DOHH2 (cell line): ENCODE results near the gene NHLH1.

Experiments
- EZH2phosphoT487 ChIP-seq: fragments of 200-600 bp; sonication (generic); IDR thresholded peaks from 2 replicates; pipeline ENCODE4 v1.6.1; 2017; ENCODE audit warnings: borderline replicate concordance, mild to moderate bottlenecking, antibody characterized with exemption, low read length, moderate library complexity, mixed read lengths
- TF ChIP-seq, protein P1 (sequence below): fragments of 200-600 bp; sonication (generic); IDR thresholded peaks from one replicate; pipeline ENCODE4 v1.5.1; 2014; ENCODE audit warnings: antibody characterized with exemption, mild to moderate bottlenecking, low read depth, low read length; ENCODE audit not compliant: poor library complexity, severe bottlenecking

DNA sequence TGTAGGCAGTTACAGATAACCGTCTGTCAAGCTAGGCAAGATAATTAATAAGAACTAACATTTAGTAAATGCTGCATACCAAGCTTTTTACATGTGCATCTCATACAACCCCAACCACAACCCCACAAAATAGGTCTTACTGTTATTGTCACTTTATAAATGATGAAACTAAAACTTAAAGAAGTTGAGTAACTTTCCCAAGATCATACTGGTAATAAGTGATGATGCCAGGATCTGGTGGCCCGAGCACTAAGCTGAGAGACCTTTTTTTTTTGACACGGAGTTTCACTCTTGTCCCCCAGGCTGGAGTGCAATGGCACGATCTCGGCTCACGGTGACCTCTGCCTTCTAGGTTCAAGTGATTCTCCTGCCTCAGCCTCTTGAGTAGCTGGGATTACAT lies 21.9 kb upstream of the NHLH1 start:
- TF ChIP-seq, protein P1, sequence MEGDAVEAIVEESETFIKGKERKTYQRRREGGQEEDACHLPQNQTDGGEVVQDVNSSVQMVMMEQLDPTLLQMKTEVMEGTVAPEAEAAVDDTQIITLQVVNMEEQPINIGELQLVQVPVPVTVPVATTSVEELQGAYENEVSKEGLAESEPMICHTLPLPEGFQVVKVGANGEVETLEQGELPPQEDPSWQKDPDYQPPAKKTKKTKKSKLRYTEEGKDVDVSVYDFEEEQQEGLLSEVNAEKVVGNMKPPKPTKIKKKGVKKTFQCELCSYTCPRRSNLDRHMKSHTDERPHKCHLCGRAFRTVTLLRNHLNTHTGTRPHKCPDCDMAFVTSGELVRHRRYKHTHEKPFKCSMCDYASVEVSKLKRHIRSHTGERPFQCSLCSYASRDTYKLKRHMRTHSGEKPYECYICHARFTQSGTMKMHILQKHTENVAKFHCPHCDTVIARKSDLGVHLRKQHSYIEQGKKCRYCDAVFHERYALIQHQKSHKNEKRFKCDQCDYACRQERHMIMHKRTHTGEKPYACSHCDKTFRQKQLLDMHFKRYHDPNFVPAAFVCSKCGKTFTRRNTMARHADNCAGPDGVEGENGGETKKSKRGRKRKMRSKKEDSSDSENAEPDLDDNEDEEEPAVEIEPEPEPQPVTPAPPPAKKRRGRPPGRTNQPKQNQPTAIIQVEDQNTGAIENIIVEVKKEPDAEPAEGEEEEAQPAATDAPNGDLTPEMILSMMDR: no peak
- TF ChIP-seq EZH2phosphoT487: no peak
